ENCODE data around the gene SLC49A3. TPM values are rescaled to one million over a fixed set of nuclear protein-coding genes. Genes with fewer than 3 reads are reported as not detected.

Gene SLC49A3
- polyA plus RNA-seq, 3 donors: 9.5 to 29.8 (median 11.1) TPM

GRCh38 chr4:677431-678293 lies 11.3 kb downstream of the SLC49A3 start:
- H3K36me3 ChIP-seq (replicated peaks in 1 of 2; ENCODE audit: control insufficient read depth in 1 of 2, insufficient read depth in 2 of 2, low read length in 2 of 2): no peaks in the 10 kb centered on the region
- no peaks in the 10 kb centered on the region for H3K9me3 ChIP-seq (replicated peaks in 1 of 2; ENCODE audit: control insufficient read depth in 1 of 2, insufficient read depth in 1 of 2, low read length in 2 of 2)
- TF ChIP-seq CTCF (IDR thresholded peaks at IDR 0.05): no peak
- no peaks in the 10 kb centered on the region for H3K9me3 Mint-ChIP-seq
- H4K20me1 ChIP-seq (ENCODE audit: insufficient read depth, low read length): peaks cover 13% of the 10 kb centered on the region
- no peak overlapping the region for H3K4me3 Mint-ChIP-seq
- no peaks in the 10 kb centered on the region for H3K27me3 ChIP-seq (ENCODE audit: control insufficient read depth in 2 of 2, insufficient read depth in 2 of 2, low read length in 2 of 2)
- H3K27me3 Mint-ChIP-seq (ENCODE audit: low read depth in 3 of 3): peaks cover 5 to 19% (median 10%) of the 10 kb centered on the region in 3 donors
- H3K79me2 ChIP-seq (ENCODE audit: insufficient read depth, low read length): peaks cover 18% of the 10 kb centered on the region
- H2AFZ ChIP-seq (ENCODE audit: insufficient read depth, low read depth, low read length, poor library complexity, severe bottlenecking): no peak overlapping the region
- intact Hi-C loops (cut with micrococcal nuclease): loop anchor here in 1 of 2 donors (10.0 kb wide), 1 partner anchor 183 kb away; the partner anchor contains the start of genes PIGG and ZNF721
- H3K4me1 Mint-ChIP-seq: peaks cover 22% of the 10 kb centered on the region
- H3K9ac ChIP-seq (ENCODE audit: insufficient read depth, low read length, poor library complexity, severe bottlenecking): no peak overlapping the region
- H3K4me2 ChIP-seq (replicated peaks; ENCODE audit: extremely low read depth, low read length, poor library complexity, severe bottlenecking): no peak overlapping the region
- peak overlapping the region in 1 of 7 donors; percentile 68 for H3K27ac Mint-ChIP-seq
- peaks cover 32 to 35% of the 10 kb centered on the region in 2 donors for H3K4me1 ChIP-seq (ENCODE audit: control insufficient read depth in 1 of 2, insufficient read depth in 2 of 2, low read length in 2 of 2)
- no peak overlapping the region for H3K4me3 ChIP-seq (replicated peaks in 1 of 3; ENCODE audit: low read depth in 2 of 3, low read length in 3 of 3)
- WGBS (ENCODE audit: insufficient coverage): 88% methylated on average over 20 of the region's 26 CpGs
- no peak overlapping the region for H3K27ac ChIP-seq (ENCODE audit: low read depth in 1 of 2, low read length in 2 of 2)
- DNase-seq: no peak
- peaks cover 4 to 10% of the 10 kb centered on the region in 2 donors for H3K36me3 Mint-ChIP-seq

GRCh38 chr4:676871-677235 lies 12.1 kb downstream of the SLC49A3 start:
- peaks cover 5% of the 10 kb centered on the region for H4K20me1 ChIP-seq (ENCODE audit: insufficient read depth, low read length)
- no peak for DNase-seq
- intact Hi-C loops (cut with micrococcal nuclease): loop anchor here in 1 of 2 donors (10.0 kb wide), 1 partner anchor 182 kb away; the partner anchor contains the start of genes PIGG and ZNF721
- Mint-ChIP-seq H3K4me1 (peaks cover 22% of the 10 kb centered on the region), H3K9me3 (no peaks in the 10 kb centered on the region), H3K4me3 (no peak overlapping the region), H3K27ac (no peak overlapping the region), H3K27me3 (ENCODE audit: low read depth in 3 of 3) (peaks cover 5 to 19% (median 10%) of the 10 kb centered on the region in 3 donors), H3K36me3 (peaks cover 10 to 14% of the 10 kb centered on the region in 2 donors)
- H3K4me2 ChIP-seq (replicated peaks; ENCODE audit: extremely low read depth, low read length, poor library complexity, severe bottlenecking): no peak overlapping the region
- peaks cover 32 to 35% of the 10 kb centered on the region in 2 donors for H3K4me1 ChIP-seq (ENCODE audit: control insufficient read depth in 1 of 2, insufficient read depth in 2 of 2, low read length in 2 of 2)
- H3K27me3 ChIP-seq (ENCODE audit: control insufficient read depth in 2 of 2, insufficient read depth in 2 of 2, low read length in 2 of 2): no peaks in the 10 kb centered on the region
- peaks cover 20% of the 10 kb centered on the region for H3K79me2 ChIP-seq (ENCODE audit: insufficient read depth, low read length)
- no peak overlapping the region for H2AFZ ChIP-seq (ENCODE audit: insufficient read depth, low read depth, low read length, poor library complexity, severe bottlenecking)
- no peak for TF ChIP-seq CTCF (IDR thresholded peaks at IDR 0.05)
- H3K9me3 ChIP-seq (replicated peaks in 1 of 2; ENCODE audit: control insufficient read depth in 1 of 2, insufficient read depth in 1 of 2, low read length in 2 of 2): no peaks in the 10 kb centered on the region
- H3K36me3 ChIP-seq (replicated peaks in 1 of 2; ENCODE audit: control insufficient read depth in 1 of 2, insufficient read depth in 2 of 2, low read length in 2 of 2): peaks cover 6 to 8% of the 10 kb centered on the region in 2 donors
- 95% methylated on average over 8 of the region's 8 CpGs for WGBS (ENCODE audit: insufficient coverage)
- H3K4me3 ChIP-seq (replicated peaks in 1 of 3; ENCODE audit: low read depth in 2 of 3, low read length in 3 of 3): no peak overlapping the region
- no peak overlapping the region for H3K9ac ChIP-seq (ENCODE audit: insufficient read depth, low read length, poor library complexity, severe bottlenecking)
- no peak overlapping the region for H3K27ac ChIP-seq (ENCODE audit: low read depth in 1 of 2, low read length in 2 of 2)
